HepG2 (cell line): ENCODE data around the gene JMJD4. TPM values are rescaled to one million over a fixed set of nuclear protein-coding genes. Genes with fewer than 3 reads are reported as not detected.

Experiments used
- DBP ChIP-seq: sonication (generic); formaldehyde crosslinking; IDR thresholded peaks from 2 replicates; pipeline ENCODE4 v1.4.0; 2020; ENCODE audit warnings: missing genetic modification reagents; ENCODE audit errors: not compliant biosample characterization
- FIP1L1 ChIP-seq: fragments of 200-400 bp; formaldehyde crosslinking; IDR thresholded peaks from 2 replicates; pipeline ENCODE4 v1.6.1; 2018; ENCODE audit warnings: low read depth, mild to moderate bottlenecking, low read length, moderate library complexity, borderline replicate concordance; ENCODE audit not compliant: insufficient read depth
- FOXA1 ChIP-seq, 2 experiments: fragments of 450-650 bp in 1 of 2; sonication (generic) in 1 of 2; formaldehyde crosslinking in 1 of 2; IDR thresholded peaks; 2 replicates each; pipeline versions ENCODE4 v1.4.0 to v1.6.1; 2016 to 2020; ENCODE audit warnings: missing genetic modification reagents in 1 of 2
- ISL2 ChIP-seq: sonication (generic); formaldehyde crosslinking; IDR thresholded peaks from 2 replicates; pipeline ENCODE4 v1.5.0; 2020; ENCODE audit warnings: missing genetic modification reagents
- KAT7 ChIP-seq: IDR thresholded peaks from 2 replicates; pipeline ENCODE4 v1.6.1; 2018; ENCODE audit warnings: borderline replicate concordance, missing compliant biosample characterization
- KLF12 ChIP-seq: sonication (generic); formaldehyde crosslinking; IDR thresholded peaks from 2 replicates; pipeline ENCODE4 v1.4.0; 2020; ENCODE audit warnings: missing genetic modification reagents, borderline replicate concordance
- MAZ ChIP-seq, 2 experiments: sonication (generic) in 1 of 2; formaldehyde crosslinking in 1 of 2; IDR thresholded peaks; 2 replicates each; pipeline versions ENCODE4 v1.5.0 to v1.6.1; 2012 to 2020; ENCODE audit warnings: low read depth in 2 of 2, mild to moderate bottlenecking in 2 of 2, borderline replicate concordance in 1 of 2, improper control_type of control experiment in 1 of 2, low read length in 1 of 2, missing genetic modification reagents in 1 of 2, moderate library complexity in 1 of 2
- MYNN ChIP-seq: sonication (generic); formaldehyde crosslinking; IDR thresholded peaks from 2 replicates; pipeline ENCODE4 v1.4.0; 2020; ENCODE audit warnings: mild to moderate bottlenecking, low read depth, missing genetic modification reagents
- THAP11 ChIP-seq: IDR thresholded peaks from 2 replicates; pipeline ENCODE4 v1.6.1; 2016; ENCODE audit warnings: missing biosample characterization, missing genetic modification reagents
- TRIM24 ChIP-seq: sonication (generic); formaldehyde crosslinking; IDR thresholded peaks from 2 replicates; pipeline ENCODE4 v1.8.0; 2022; ENCODE audit warnings: mild to moderate bottlenecking, missing genetic modification reagents
- ZBTB46 ChIP-seq: sonication (generic); formaldehyde crosslinking; IDR thresholded peaks from 2 replicates; pipeline ENCODE4 v1.4.0; 2020; ENCODE audit warnings: mild to moderate bottlenecking, missing genetic modification reagents, borderline replicate concordance
- ZFP36L2 ChIP-seq: sonication (generic); formaldehyde crosslinking; IDR thresholded peaks from 2 replicates; pipeline ENCODE4 v1.4.0; 2020; ENCODE audit warnings: missing genetic modification reagents
- ZNF207 ChIP-seq: fragments of 450-650 bp; IDR thresholded peaks from 2 replicates; pipeline ENCODE4 v1.6.1; 2016; ENCODE audit warnings: antibody characterized with exemption, borderline replicate concordance
- ZNF224 ChIP-seq: sonication (generic); formaldehyde crosslinking; IDR thresholded peaks from 2 replicates; pipeline ENCODE4 v1.5.0; 2020; ENCODE audit warnings: mild to moderate bottlenecking, missing genetic modification reagents
- ZNF256 ChIP-seq: sonication (generic); formaldehyde crosslinking; conservative IDR thresholded peaks from 2 replicates; pipeline ENCODE4 v1.4.0; 2020; ENCODE audit warnings: missing genetic modification reagents
- ZNF329 ChIP-seq: sonication (generic); formaldehyde crosslinking; IDR thresholded peaks from 2 replicates; pipeline ENCODE4 v1.9.0; 2021; ENCODE audit warnings: low read depth, mild to moderate bottlenecking, missing genetic modification reagents
- ZNF530 ChIP-seq: sonication (generic); formaldehyde crosslinking; IDR thresholded peaks from 2 replicates; pipeline ENCODE4 v1.5.0; 2020; ENCODE audit warnings: low read depth, mild to moderate bottlenecking, missing genetic modification reagents
- ZNF790 ChIP-seq: sonication (generic); formaldehyde crosslinking; IDR thresholded peaks from 2 replicates; pipeline ENCODE4 v1.8.0; 2022; ENCODE audit warnings: missing genetic modification reagents, mild to moderate bottlenecking, borderline replicate concordance
- ZSCAN31 ChIP-seq: sonication (generic); formaldehyde crosslinking; IDR thresholded peaks from 2 replicates; pipeline ENCODE4 v1.5.0; 2020; ENCODE audit warnings: low read depth, mild to moderate bottlenecking, missing genetic modification reagents
- polyA plus RNA-seq, 8 experiments: library from polyadenylated mRNA; depleted of rRNA in 3 of 8; stranded (reverse) in 7 of 8; unstranded in 1 of 8; fragments of >200 nt; fragmentation: Illumina TruSeq in 4 of 8; extraction: Trizol in 4 of 8; gene quantifications; 2 replicates each; pipeline versions ENCODE4 v1.2.1 to v1.2.3, GENCODE V29; 2011 to 2016; ENCODE audit warnings: low read depth in 4 of 8, missing spikeins in 1 of 8, mixed read lengths in 1 of 8; ENCODE audit not compliant: insufficient read depth in 1 of 8
- total RNA-seq, 5 experiments: library from RNA; depleted of rRNA; stranded (reverse); fragments of >200 nt; fragmentation: Illumina TruSeq; extraction: Trizol; gene quantifications; 2 replicates each; pipeline ENCODE4 v1.2.3, GENCODE V29; 2016; ENCODE audit warnings: low read depth in 1 of 5
- TF ChIP-seq, protein P1 (sequence below): sonication (generic); formaldehyde crosslinking; IDR thresholded peaks from 2 replicates; pipeline ENCODE4 v1.8.0; 2022; ENCODE audit warnings: missing genetic modification reagents, mild to moderate bottlenecking, borderline replicate concordance
- TF ChIP-seq, protein P2 (sequence below): sonication (generic); formaldehyde crosslinking; IDR thresholded peaks from 2 replicates; pipeline ENCODE4 v1.8.0; 2022; ENCODE audit warnings: low read depth, missing genetic modification reagents
- TF ChIP-seq, protein P3 (sequence below): conservative IDR thresholded peaks from 2 replicates; pipeline ENCODE4 v1.6.1; 2018; ENCODE audit warnings: missing genetic modification reagents

JMJD4 gene
- total and polyA plus RNA-seq, 2 of the 13 experiments (the other 11 are each of a cell fraction or from before 2014, with no cell fraction given): 10.2 to 29.0 TPM

GRCh38 chr1:227734856-227735538 lies at the start of gene JMJD4, which contains the start of gene SNAP47 (continued):
- TF ChIP-seq, protein P1, sequence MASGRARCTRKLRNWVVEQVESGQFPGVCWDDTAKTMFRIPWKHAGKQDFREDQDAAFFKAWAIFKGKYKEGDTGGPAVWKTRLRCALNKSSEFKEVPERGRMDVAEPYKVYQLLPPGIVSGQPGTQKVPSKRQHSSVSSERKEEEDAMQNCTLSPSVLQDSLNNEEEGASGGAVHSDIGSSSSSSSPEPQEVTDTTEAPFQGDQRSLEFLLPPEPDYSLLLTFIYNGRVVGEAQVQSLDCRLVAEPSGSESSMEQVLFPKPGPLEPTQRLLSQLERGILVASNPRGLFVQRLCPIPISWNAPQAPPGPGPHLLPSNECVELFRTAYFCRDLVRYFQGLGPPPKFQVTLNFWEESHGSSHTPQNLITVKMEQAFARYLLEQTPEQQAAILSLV: peak; percentile 98
- TF ChIP-seq MAZ (IDR thresholded peaks at IDR 0.05; ENCODE audit: borderline replicate concordance, low read depth, low read length) (peak; percentile 58; the same call in 1 of the 2 replicates), MAZ (CRISPR knock-in tag; IDR thresholded peaks at IDR 0.05; ENCODE audit: low read depth) (peak; percentile 99), KLF12 (CRISPR knock-in tag) (peak; percentile 86), ZNF329 (peak; percentile 38), ZNF530 (CRISPR knock-in tag) (no peak), ZBTB46 (CRISPR knock-in tag) (no peak), ZFP36L2 (CRISPR knock-in tag) (no peak), ZNF790 (CRISPR knock-in tag) (peak; percentile 67; the same call in 1 of the 2 replicates), DBP (CRISPR knock-in tag) (peak; percentile 44), ZNF207 (no peak), ISL2 (CRISPR knock-in tag) (peak; percentile 86), ZSCAN31 (CRISPR knock-in tag) (peak; percentile 93), KAT7 (CRISPR knock-in tag) (peak; percentile 98), THAP11 (CRISPR knock-in tag) (peak; percentile 97), ZNF224 (peak; percentile 59; the same call in 1 of the 2 replicates), TRIM24 (CRISPR knock-in tag) (no peak), MYNN (CRISPR knock-in tag) (peak; percentile 74; the same call in 1 of the 2 replicates), ZNF256 (CRISPR knock-in tag) (0 out of 2 replicates have a peak, but pooled peaks have one; percentile 76), FOXA1 (IDR thresholded peaks at IDR 0.05) (no peak), FOXA1 (CRISPR knock-in tag; IDR thresholded peaks at IDR 0.05) (peak; percentile 45; the same call in 1 of the 2 replicates), FIP1L1 (0 out of 2 replicates have a peak, but pooled peaks have one; percentile 67)
- TF ChIP-seq, protein P2, sequence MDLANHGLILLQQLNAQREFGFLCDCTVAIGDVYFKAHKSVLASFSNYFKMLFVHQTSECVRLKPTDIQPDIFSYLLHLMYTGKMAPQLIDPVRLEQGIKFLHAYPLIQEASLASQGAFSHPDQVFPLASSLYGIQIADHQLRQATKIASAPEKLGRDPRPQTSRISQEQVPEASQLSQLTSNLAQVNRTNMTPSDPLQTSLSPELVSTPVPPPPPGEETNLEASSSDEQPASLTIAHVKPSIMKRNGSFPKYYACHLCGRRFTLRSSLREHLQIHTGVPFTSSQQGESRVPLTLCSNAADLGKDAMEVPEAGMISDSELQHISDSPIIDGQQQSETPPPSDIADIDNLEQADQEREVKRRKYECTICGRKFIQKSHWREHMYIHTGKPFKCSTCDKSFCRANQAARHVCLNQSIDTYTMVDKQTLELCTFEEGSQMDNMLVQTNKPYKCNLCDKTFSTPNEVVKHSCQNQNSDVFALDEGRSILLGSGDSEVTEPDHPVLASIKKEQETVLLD (CRISPR knock-in tag): peak; percentile 70
- TF ChIP-seq, protein P3, sequence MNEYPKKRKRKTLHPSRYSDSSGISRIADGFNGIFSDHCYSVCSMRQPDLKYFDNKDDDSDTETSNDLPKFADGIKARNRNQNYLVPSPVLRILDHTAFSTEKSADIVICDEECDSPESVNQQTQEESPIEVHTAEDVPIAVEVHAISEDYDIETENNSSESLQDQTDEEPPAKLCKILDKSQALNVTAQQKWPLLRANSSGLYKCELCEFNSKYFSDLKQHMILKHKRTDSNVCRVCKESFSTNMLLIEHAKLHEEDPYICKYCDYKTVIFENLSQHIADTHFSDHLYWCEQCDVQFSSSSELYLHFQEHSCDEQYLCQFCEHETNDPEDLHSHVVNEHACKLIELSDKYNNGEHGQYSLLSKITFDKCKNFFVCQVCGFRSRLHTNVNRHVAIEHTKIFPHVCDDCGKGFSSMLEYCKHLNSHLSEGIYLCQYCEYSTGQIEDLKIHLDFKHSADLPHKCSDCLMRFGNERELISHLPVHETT (CRISPR knock-in tag): peak; percentile 92
